ENCODE results near the gene MEST.

- TF ChIP-seq POLR2AphosphoS5 (IDR thresholded peaks at IDR 0.05; ENCODE audit: borderline replicate concordance, low read depth, low read length) (no peak), EZH2 (IDR thresholded peaks at IDR 0.05) (no peak), FOXP2 (optimal IDR thresholded peaks at IDR 0.05; ENCODE audit: control extremely low read depth, extremely low read length, insufficient read depth) (no peak)
These were observed 16.1 kb upstream of the MEST start for GRCh38 chr7:130475776-130476175.

Measured in SK-N-MC (cell line).